Endothelial cell of umbilical vein (primary cell): ENCODE measurements around the gene CCT6B. TPM values are rescaled to one million over a fixed set of nuclear protein-coding genes. Genes with fewer than 3 reads are reported as not detected.
"Not testable (repeated sequence)": the region's sequence is repeated elsewhere in the genome, so short reads cannot be mapped to it uniquely, and the experiment has no call there.

Experiments used
- BruUV-seq: library from RNA; stranded (reverse); fragments of 400-500 nt; replicated peaks from 2 replicates; lab custom pipeline; 2021; lab: Mats Ljungman, UMichigan
- CTCF ChIA-PET: fragments of 300-600, 350-600 bp; sonication (Branson Sonifier 250); formaldehyde crosslinking; loops from one replicate; lab custom pipeline; 2021; ENCODE audit warnings: antibody characterized with exemption, inconsistent platforms; lab: Charles Lee
- POLR2A ChIA-PET: fragments of 300-600, 350-600 bp; sonication (Branson Sonifier 250); formaldehyde crosslinking; loops from one replicate; lab custom pipeline; 2021; ENCODE audit warnings: antibody characterized with exemption, inconsistent platforms; lab: Charles Lee
- DNase-seq: peaks from one replicate; pipeline ENCODE4 v3.0.0-alpha.2; 2011; ENCODE audit warnings: low read depth, low spot score
- FAIRE-seq: peaks from 2 replicates; lab custom pipeline; 2011; peaks lifted over from hg19 to GRCh38; lab: Jason Lieb, UNC
- H2AFZ ChIP-seq: 2 replicates; pipeline ENCODE4 v1.6.0; 2012; ENCODE audit warnings: low read depth, low read length, control low read depth, inconsistent platforms
- H3K27ac ChIP-seq: 2 replicates; pipeline ENCODE4 v1.5.1; 2011; ENCODE audit warnings: low read depth, mild to moderate bottlenecking, control low read depth, low read length, moderate library complexity; ENCODE audit not compliant: insufficient read depth
- H3K27me3 ChIP-seq, 2 experiments: 2 replicates each; pipeline versions ENCODE4 v1.6.0 to v1.6.1; 2011; ENCODE audit warnings: low read length in 2 of 2, mixed read lengths in 1 of 2; ENCODE audit not compliant: control insufficient read depth in 2 of 2, insufficient read depth in 2 of 2
- H3K36me3 ChIP-seq, 2 experiments: 2 replicates in 1 of 2; 3 replicates in 1 of 2; pipeline ENCODE4 v1.5.1; 2011; ENCODE audit warnings: low read length in 2 of 2, mild to moderate bottlenecking in 1 of 2, moderate library complexity in 1 of 2; ENCODE audit not compliant: control insufficient read depth in 2 of 2, insufficient read depth in 2 of 2; ENCODE audit errors: extremely low read depth in 1 of 2
- H3K4me1 ChIP-seq: 3 replicates; pipeline ENCODE4 v1.5.1; 2011; ENCODE audit warnings: mild to moderate bottlenecking, low read length; ENCODE audit not compliant: control insufficient read depth, insufficient read depth; ENCODE audit errors: extremely low read depth
- H3K4me2 ChIP-seq: 2 replicates; pipeline ENCODE4 v1.6.1; 2011; ENCODE audit warnings: low read length, control low read depth, mixed read lengths; ENCODE audit not compliant: insufficient read depth
- H3K4me3 ChIP-seq, 3 experiments: fragments of 200-600 bp in 1 of 3; sonication (generic), shearing (Covaris generic) in 1 of 3; replicated peaks in 1 of 3; 2 replicates each; pipeline ENCODE4 v1.5.1; 2011 to 2016; ENCODE audit warnings: control low read depth in 3 of 3, low read length in 3 of 3, mild to moderate bottlenecking in 2 of 3, inconsistent platforms in 1 of 3, low read depth in 1 of 3, moderate library complexity in 1 of 3; ENCODE audit not compliant: insufficient read depth in 1 of 3
- H3K79me2 ChIP-seq: 2 replicates; pipeline ENCODE4 v1.6.0; 2012; ENCODE audit warnings: low read length, inconsistent platforms; ENCODE audit not compliant: control insufficient read depth, insufficient read depth
- H3K9ac ChIP-seq: replicated peaks from 2 replicates; pipeline ENCODE3; 2011; ENCODE audit warnings: low read length, control low read depth; ENCODE audit not compliant: insufficient read depth; ENCODE audit errors: extremely low read depth
- H3K9me1 ChIP-seq: replicated peaks from 3 replicates; pipeline ENCODE4 v1.6.0; 2011; ENCODE audit warnings: mild to moderate bottlenecking, low read length; ENCODE audit not compliant: control insufficient read depth, insufficient read depth; ENCODE audit errors: extremely low read depth
- H3K9me3 ChIP-seq: replicated peaks from 2 replicates; pipeline ENCODE4 v1.5.1; 2012; ENCODE audit warnings: low read length, inconsistent platforms; ENCODE audit not compliant: control insufficient read depth, insufficient read depth
- H4K20me1 ChIP-seq: replicated peaks from 2 replicates; pipeline ENCODE3; 2011; ENCODE audit warnings: mild to moderate bottlenecking, low read length; ENCODE audit not compliant: control insufficient read depth, insufficient read depth; ENCODE audit errors: extremely low read depth
- GATA2 ChIP-seq: IDR thresholded peaks from 2 replicates; pipeline ENCODE4 v1.7.0; 2011; ENCODE audit warnings: low read depth, mild to moderate bottlenecking, moderate library complexity, mixed read lengths, low read length; ENCODE audit not compliant: insufficient read length, insufficient read depth
- JUN ChIP-seq: IDR thresholded peaks from 2 replicates; pipeline ENCODE4 v1.6.1; 2011; ENCODE audit warnings: borderline replicate concordance, low read depth; ENCODE audit not compliant: insufficient read length, insufficient read depth
- dilution Hi-C: fragments of 300-500 bp; cut with MboI; formaldehyde crosslinking; loops from one replicate; pipeline ENCODE4 v1.15.0; 2019; ENCODE audit warnings: low sequenced_read_pairs; ENCODE audit not compliant: extremely low pct_ligation_motif_present
- intact Hi-C: fragments of 100-400 bp; cut with micrococcal nuclease; formaldehyde crosslinking; loops from one replicate; pipeline ENCODE4 v1.10.0; 2022
- polyA plus RNA-seq, 4 experiments: library from polyadenylated mRNA; depleted of rRNA in 3 of 4; stranded (reverse) in 3 of 4; unstranded in 1 of 4; fragments of >200 nt; gene quantifications; 2 replicates each; pipeline versions ENCODE4 v1.2.1 to v1.2.3, GENCODE V29; 2011 to 2012; ENCODE audit warnings: missing spikeins in 1 of 4
- total RNA-seq: library from RNA; stranded (reverse); gene quantifications from 2 replicates; pipeline ENCODE4 v1.2.3, GENCODE V29; 2021
- TF ChIP-seq, protein P1 (sequence below): IDR thresholded peaks from 2 replicates; pipeline ENCODE4 v1.6.1; 2011; ENCODE audit not compliant: insufficient read depth, insufficient read length

Gene CCT6B
- total and polyA plus RNA-seq, 2 donors (not counting 3 experiments of a cell fraction or from before 2014, with no cell fraction given): 0.35 to 1.6 TPM

DNA sequence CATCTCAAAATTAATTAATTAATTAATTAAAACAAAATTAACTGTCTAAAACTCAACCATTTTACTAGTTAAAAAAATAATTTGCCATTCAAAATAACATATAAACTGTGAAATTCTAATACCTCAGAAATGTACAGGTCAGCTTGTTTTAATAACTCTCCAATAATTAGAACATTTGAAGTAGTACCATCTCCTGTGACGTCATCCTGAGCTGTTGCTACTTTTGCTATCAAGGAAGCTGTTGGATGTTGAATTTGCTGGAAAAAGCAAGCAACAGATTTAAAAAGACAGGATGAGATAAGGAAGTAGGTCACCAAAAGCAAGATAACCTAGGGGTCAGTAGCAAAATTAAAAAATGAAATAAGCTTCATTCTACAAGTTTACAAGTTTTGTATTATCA, 2.8 kb downstream of the CCT6B start:
- Histone ChIP-seq H4K20me1 (no peaks in the 10 kb centered on the region), H3K27ac (no peak overlapping the region), H3K9me1 (no peaks in the 10 kb centered on the region), H3K4me3 (no peak overlapping the region), H3K9me3 (no peaks in the 10 kb centered on the region), H3K4me2 (no peak overlapping the region), H3K9ac (no peak overlapping the region), H3K79me2 (peaks cover 19% of the 10 kb centered on the region), H3K4me1 (peaks cover 16% of the 10 kb centered on the region), H3K27me3 (peaks cover 1 to 2% of the 10 kb centered on the region in 2 experiments), H2AFZ (no peak overlapping the region), H3K36me3 (no peaks in the 10 kb centered on the region)
- CTCF ChIA-PET: no interaction called here
- intact Hi-C loops (no loop called here), dilution Hi-C loops (no loop called here)
- DNase-seq (no peak), FAIRE-seq (no peak)
- no TSS peak for BruUV-seq
- POLR2A ChIA-PET: no interaction called here
- TF ChIP-seq, protein P1, sequence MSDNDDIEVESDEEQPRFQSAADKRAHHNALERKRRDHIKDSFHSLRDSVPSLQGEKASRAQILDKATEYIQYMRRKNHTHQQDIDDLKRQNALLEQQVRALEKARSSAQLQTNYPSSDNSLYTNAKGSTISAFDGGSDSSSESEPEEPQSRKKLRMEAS: no peak
- TF ChIP-seq GATA2 (no peak), JUN (no peak)

DNA sequence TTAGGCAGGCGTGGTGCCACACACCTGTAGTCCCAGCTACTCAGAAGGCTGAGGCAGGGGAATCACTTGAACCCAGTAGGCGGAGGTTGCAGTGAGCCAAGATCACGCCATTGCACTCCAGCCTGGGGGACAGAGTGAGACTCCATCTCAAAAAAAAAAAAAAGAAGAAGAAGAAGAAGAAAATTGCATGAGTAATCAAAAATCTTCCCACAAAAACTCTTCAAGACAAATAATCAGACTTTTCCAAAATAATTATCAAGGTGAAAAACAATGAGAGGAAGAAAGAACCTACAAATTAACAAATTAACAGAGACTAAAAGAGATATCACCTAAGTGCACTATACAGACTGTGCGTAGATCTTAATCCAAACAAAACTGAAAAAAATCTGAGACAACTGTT, 10.5 kb downstream of the CCT6B start:
- POLR2A ChIA-PET, FAIRE-seq: not testable (repeated sequence)

More for the DNA sequence above, 10.5 kb downstream of the CCT6B start:
- dilution Hi-C loops, DNase-seq, BruUV-seq, H3K4me1 ChIP-seq, H3K27ac ChIP-seq, intact Hi-C loops, H3K9ac ChIP-seq, H2AFZ ChIP-seq, H3K9me3 ChIP-seq, H3K4me2 ChIP-seq, H4K20me1 ChIP-seq, CTCF ChIA-PET, H3K9me1 ChIP-seq, H3K36me3 ChIP-seq, H3K4me3 ChIP-seq, H3K79me2 ChIP-seq: not testable (repeated sequence)
- H3K27me3 ChIP-seq: peaks cover 1 to 14% of the 10 kb centered on the region in 2 experiments
